Astrocyte of the cerebellum (primary cell): ENCODE data around the gene SLC6A1.

Source experiments
- DNase-seq: peaks from one replicate; pipeline ENCODE4 v3.0.0-alpha.2; 2011; ENCODE audit warnings: low read depth
- H3K4me3 ChIP-seq: 2 replicates; pipeline ENCODE4 v1.5.1; 2011; ENCODE audit warnings: mild to moderate bottlenecking, low read depth, low read length, moderate library complexity
- in situ Hi-C: cut with HindIII; loops from 2 replicates; pipeline ENCODE4 v1.10.0; 2017; ENCODE audit warnings: low sequenced_read_pairs
- TF ChIP-seq, protein P1 (sequence below): IDR thresholded peaks from 2 replicates; pipeline ENCODE4 v1.5.1; 2012; ENCODE audit warnings: low read length, low read depth, moderate library complexity, mild to moderate bottlenecking; ENCODE audit errors: missing control alignments

Gene SLC6A1

DNA sequence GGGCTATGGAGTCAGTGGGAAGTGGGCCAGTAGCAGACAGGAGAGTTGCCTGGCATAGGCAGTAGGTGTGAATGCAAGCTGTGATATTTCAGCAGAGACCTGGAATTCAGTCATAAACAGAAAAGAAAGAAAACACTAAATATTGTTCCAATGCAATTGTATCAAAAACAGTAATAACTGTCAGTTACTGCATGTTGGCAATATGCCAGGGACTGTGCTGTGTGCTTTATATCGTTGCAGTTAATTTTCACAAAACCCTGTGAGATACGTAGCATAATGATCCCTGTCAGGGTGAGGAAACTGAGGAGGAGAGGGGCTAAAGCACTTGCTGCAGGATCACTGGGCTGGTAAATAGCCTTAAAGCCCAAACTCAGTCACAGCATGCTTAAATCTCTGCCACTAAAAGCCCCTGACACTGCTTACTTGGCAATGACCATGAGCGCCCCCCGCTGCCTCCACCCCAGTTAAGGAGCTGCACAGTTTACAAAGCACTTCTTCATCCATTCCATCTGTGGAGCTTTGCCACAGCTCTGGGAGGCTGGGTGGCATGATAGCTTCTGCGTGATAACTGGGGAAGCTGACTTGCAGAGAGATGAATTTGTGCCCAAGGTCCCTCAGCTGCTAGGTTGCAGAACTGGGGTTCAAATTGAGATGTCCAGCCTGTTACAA, 3.9 kb downstream of the SLC6A1 start:
- DNase-seq, result no peak
- TF ChIP-seq, protein P1, sequence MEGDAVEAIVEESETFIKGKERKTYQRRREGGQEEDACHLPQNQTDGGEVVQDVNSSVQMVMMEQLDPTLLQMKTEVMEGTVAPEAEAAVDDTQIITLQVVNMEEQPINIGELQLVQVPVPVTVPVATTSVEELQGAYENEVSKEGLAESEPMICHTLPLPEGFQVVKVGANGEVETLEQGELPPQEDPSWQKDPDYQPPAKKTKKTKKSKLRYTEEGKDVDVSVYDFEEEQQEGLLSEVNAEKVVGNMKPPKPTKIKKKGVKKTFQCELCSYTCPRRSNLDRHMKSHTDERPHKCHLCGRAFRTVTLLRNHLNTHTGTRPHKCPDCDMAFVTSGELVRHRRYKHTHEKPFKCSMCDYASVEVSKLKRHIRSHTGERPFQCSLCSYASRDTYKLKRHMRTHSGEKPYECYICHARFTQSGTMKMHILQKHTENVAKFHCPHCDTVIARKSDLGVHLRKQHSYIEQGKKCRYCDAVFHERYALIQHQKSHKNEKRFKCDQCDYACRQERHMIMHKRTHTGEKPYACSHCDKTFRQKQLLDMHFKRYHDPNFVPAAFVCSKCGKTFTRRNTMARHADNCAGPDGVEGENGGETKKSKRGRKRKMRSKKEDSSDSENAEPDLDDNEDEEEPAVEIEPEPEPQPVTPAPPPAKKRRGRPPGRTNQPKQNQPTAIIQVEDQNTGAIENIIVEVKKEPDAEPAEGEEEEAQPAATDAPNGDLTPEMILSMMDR, result no peak
- no peak overlapping the region for H3K4me3 ChIP-seq
- in situ Hi-C loops, result no loop called here

DNA sequence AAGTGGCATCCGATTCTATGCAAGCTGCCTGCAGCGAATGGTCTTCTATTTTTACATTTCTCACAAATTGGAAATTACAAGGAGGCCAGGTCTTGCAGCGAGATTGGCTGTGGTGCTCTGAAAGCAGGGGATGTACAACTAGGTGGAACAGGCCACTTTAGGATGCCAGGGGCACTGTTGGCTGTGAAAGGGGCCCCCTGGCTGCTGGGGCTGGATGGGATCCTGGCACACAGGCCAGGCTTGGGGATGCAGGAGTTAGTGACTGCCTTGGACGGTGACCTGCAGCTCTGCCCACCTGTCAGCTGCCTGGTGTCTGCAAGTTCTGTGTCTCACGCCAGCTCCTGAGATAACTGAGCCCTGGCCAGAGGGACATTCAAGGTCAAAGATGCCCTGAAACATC, 4.6 kb downstream of the SLC6A1 start:
- no peak for DNase-seq
- TF ChIP-seq, protein P1, result no peak
- in situ Hi-C loops, result no loop called here
- H3K4me3 ChIP-seq, result no peak overlapping the region

DNA sequence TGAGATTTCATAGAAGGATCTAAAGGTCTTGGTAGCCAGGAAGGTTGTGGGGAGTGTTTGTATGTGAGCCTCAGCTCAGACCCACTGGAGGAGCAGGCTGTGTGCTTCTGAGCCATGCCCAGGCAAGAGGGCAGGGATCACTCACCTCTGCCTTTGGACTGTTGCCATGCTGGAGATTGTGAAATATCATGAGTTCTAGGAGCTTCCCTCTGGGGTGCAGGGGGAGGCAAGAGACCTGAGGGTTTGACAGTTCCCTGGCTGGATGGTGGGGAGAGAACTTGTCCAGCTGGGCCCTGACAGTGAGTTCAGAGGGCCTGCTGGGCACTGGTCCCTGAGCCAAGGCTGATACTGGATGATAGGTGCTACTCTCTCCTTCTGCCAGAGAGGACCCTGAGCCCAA, 6.0 kb downstream of the SLC6A1 start:
- in situ Hi-C loops, result no loop called here
- DNase-seq, result no peak
- no peak overlapping the region for H3K4me3 ChIP-seq
- TF ChIP-seq, protein P1, result no peak

DNA sequence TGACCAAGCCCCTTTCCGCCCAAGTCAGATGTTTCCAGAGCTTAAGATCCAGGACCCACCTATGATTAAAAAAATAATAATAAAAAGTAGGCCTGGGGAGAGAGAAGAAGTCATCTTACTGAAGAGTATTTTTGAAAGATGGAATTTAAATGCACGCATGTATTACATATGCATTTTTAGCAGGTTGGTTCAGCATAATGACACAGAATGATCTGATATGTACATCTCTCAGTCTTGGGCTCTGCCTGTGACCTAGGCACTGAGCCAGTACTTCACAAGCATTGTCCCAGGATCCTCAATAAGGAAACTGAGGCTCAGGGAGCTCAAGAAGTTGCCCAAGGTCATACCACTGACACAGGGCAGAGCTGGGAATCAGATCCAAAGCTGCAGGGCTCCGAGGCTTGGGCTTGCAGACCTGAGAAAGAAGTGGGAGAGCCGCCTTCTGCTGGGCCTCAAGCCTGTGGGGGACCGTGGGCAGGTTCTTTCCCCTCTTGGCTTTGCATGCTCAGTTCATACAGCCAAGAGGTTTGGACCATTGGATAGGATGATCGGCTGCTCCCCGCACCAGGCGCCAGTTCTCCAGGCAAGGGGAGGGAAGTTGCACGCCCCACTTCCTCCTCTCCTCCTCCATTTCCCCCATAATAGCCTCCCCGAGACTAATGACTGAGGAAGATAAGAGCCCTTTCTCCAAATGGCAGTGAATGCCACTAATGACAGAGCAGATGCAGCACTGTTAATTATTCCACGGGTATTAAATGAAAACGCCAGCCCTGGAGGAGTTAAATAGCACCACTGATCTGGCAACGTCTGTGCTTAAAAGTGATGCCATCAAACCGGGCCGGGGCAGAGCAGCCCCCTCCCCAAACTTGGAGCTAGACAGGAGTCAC, 6.9 kb downstream of the SLC6A1 start:
- TF ChIP-seq, protein P1, result no peak
- in situ Hi-C loops, result no loop called here
- no peak for DNase-seq
- H3K4me3 ChIP-seq, result no peak overlapping the region

DNA sequence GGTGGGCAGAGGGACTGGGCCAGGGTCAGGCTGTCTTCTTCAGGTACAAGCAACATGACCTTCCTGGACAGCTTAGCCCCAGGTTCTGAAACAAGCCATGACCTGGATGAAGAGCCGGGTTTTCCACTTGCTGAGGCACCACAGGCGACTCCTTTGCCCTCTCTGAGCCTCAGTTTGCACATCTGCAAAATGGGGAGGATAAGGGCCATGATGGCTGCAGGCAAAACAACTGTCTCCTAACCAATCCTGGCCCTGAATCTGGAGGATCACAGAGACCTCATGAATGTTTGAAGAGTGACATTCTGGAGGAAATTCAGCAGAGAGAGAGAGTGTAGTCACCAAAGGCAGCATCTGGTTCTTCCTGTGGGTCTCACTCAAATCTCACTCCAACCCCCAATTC, 8.0 kb downstream of the SLC6A1 start:
- in situ Hi-C loops, result no loop called here
- TF ChIP-seq, protein P1, result no peak
- no peak overlapping the region for H3K4me3 ChIP-seq
- DNase-seq, result no peak

DNA sequence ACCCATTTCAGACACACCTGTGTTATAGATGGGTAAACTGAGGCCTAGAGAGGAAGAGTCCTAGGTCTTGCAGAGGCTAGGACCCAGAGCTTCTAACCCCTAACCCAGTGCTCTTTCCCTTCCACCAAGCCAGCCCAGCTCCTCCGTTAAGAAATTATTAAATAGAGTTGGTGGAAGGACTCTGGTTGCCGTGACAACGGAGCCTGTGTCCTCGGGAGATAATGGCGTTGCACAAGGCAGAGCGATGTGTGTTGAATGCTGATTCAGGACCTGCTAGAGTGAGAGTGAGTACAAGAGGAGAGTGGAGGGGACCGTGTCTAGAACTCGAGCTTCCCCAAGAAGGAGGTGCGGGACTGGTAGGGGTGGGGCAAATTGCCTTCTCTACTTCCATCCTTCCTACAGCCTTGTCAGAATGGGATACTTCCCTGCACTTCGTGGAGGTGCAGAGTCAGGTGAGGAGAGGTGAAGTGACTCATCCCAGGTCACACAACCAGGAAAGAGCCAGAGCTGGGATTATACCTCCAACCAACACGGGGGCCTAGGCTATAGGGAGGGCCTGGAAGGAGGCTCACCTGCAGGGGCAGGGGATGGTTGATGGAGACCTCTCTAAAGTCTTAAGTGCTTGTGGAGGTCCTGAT, 8.6 kb downstream of the SLC6A1 start:
- in situ Hi-C loops, result no loop called here
- TF ChIP-seq, protein P1, result no peak
- no peak overlapping the region for H3K4me3 ChIP-seq
- no peak for DNase-seq
